Measurements from ENCODE around the gene DOK1.

The DOK1 gene

GRCh38 chr2:74588664-74589063 is 34.1 kb downstream of the DOK1 start:
- H2AFZ ChIP-seq (ENCODE audit: low read depth, low read length) = no peak overlapping the region
- no peaks in the 10 kb centered on the region for H3K36me3 ChIP-seq (ENCODE audit: insufficient read depth, low read length)
- TF ChIP-seq EZH2 (IDR thresholded peaks at IDR 0.05; ENCODE audit: borderline replicate concordance, low read depth, low read length, severe bottlenecking) = no peak
- TF ChIP-seq, protein P1, sequence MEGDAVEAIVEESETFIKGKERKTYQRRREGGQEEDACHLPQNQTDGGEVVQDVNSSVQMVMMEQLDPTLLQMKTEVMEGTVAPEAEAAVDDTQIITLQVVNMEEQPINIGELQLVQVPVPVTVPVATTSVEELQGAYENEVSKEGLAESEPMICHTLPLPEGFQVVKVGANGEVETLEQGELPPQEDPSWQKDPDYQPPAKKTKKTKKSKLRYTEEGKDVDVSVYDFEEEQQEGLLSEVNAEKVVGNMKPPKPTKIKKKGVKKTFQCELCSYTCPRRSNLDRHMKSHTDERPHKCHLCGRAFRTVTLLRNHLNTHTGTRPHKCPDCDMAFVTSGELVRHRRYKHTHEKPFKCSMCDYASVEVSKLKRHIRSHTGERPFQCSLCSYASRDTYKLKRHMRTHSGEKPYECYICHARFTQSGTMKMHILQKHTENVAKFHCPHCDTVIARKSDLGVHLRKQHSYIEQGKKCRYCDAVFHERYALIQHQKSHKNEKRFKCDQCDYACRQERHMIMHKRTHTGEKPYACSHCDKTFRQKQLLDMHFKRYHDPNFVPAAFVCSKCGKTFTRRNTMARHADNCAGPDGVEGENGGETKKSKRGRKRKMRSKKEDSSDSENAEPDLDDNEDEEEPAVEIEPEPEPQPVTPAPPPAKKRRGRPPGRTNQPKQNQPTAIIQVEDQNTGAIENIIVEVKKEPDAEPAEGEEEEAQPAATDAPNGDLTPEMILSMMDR (IDR thresholded peaks at IDR 0.05; ENCODE audit: borderline replicate concordance, extremely low read depth, low read length, poor library complexity, severe bottlenecking) = no peak
- peaks cover 7% of the 10 kb centered on the region; the same call in 1 of the 2 replicates for H3K4me1 ChIP-seq (ENCODE audit: insufficient read depth, low read length)
- H3K27ac ChIP-seq (ENCODE audit: low read length) = no peak overlapping the region
- no peak overlapping the region for H3K9ac ChIP-seq (ENCODE audit: low read depth, low read length)
- no peak for ATAC-seq (ENCODE audit: insufficient read depth, low read depth)
- H4K20me1 ChIP-seq (ENCODE audit: insufficient read depth, low read length) = no peaks in the 10 kb centered on the region
- no peaks in the 10 kb centered on the region for H3K9me3 ChIP-seq (ENCODE audit: insufficient read depth, low read length, severe bottlenecking)
- no peaks in the 10 kb centered on the region for H3K79me2 ChIP-seq (ENCODE audit: insufficient read depth, low read length)
- no peak overlapping the region for H3K4me2 ChIP-seq (ENCODE audit: insufficient read depth, low read length)
- H3K27me3 ChIP-seq (ENCODE audit: insufficient read depth, low read length, poor library complexity) = peaks cover 9% of the 10 kb centered on the region
- no peak overlapping the region for H3K4me3 ChIP-seq (ENCODE audit: low read depth in 1 of 2, low read length in 2 of 2)
- DNase-seq = no peak

- no peak overlapping the region for H3K9ac ChIP-seq (ENCODE audit: low read depth, low read length)
- no peak overlapping the region for H3K4me3 ChIP-seq (ENCODE audit: low read depth in 1 of 2, low read length in 2 of 2)
- no peaks in the 10 kb centered on the region for H3K36me3 ChIP-seq (ENCODE audit: insufficient read depth, low read length)
- TF ChIP-seq EZH2 (IDR thresholded peaks at IDR 0.05; ENCODE audit: borderline replicate concordance, low read depth, low read length, severe bottlenecking) = no peak
- TF ChIP-seq, protein P1 (IDR thresholded peaks at IDR 0.05; ENCODE audit: borderline replicate concordance, extremely low read depth, low read length, poor library complexity, severe bottlenecking) = no peak
- peaks cover 13% of the 10 kb centered on the region for H3K27me3 ChIP-seq (ENCODE audit: insufficient read depth, low read length, poor library complexity)
- no peaks in the 10 kb centered on the region for H3K4me1 ChIP-seq (ENCODE audit: insufficient read depth, low read length)
- ATAC-seq (ENCODE audit: insufficient read depth, low read depth) (no peak), DNase-seq (no peak)
- no peak overlapping the region for H2AFZ ChIP-seq (ENCODE audit: low read depth, low read length)
- no peak overlapping the region for H3K4me2 ChIP-seq (ENCODE audit: insufficient read depth, low read length)
- H3K9me3 ChIP-seq (ENCODE audit: insufficient read depth, low read length, severe bottlenecking) = no peaks in the 10 kb centered on the region
- no peaks in the 10 kb centered on the region for H3K79me2 ChIP-seq (ENCODE audit: insufficient read depth, low read length)
- H4K20me1 ChIP-seq (ENCODE audit: insufficient read depth, low read length) = no peaks in the 10 kb centered on the region
- no peak overlapping the region for H3K27ac ChIP-seq (ENCODE audit: low read length)
Observed at GRCh38 chr2:74593826-74594772, 39.6 kb downstream of the DOK1 start.

DNA sequence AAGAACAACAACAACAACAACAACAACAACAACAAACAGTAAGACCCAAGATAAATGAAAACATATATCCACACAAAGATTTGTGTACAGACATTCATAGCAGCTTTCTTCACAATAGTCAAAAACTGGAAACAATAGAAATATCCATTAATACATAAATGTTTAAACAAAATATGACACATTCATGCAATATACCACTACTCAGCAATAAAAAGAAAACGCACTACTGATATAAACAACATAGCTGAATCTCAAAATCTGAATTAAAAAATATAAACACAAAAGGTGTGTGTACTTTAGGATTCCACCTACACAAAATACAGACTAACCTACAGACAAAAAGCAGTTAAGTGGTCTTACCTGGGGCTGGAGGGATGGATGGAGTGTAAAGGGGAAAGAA is 42.1 kb downstream of the DOK1 start:
- Histone ChIP-seq H3K4me2 (ENCODE audit: insufficient read depth, low read length) (no peak overlapping the region), H3K9ac (ENCODE audit: low read depth, low read length) (no peak overlapping the region), H3K4me3 (ENCODE audit: low read depth in 1 of 2, low read length in 2 of 2) (no peak overlapping the region), H4K20me1 (ENCODE audit: insufficient read depth, low read length) (no peaks in the 10 kb centered on the region), H3K27ac (ENCODE audit: low read length) (no peak overlapping the region), H3K4me1 (ENCODE audit: insufficient read depth, low read length) (no peaks in the 10 kb centered on the region), H3K27me3 (ENCODE audit: insufficient read depth, low read length, poor library complexity) (peaks cover 5% of the 10 kb centered on the region), H3K36me3 (ENCODE audit: insufficient read depth, low read length) (no peaks in the 10 kb centered on the region), H3K9me3 (ENCODE audit: insufficient read depth, low read length, severe bottlenecking) (no peaks in the 10 kb centered on the region), H3K79me2 (ENCODE audit: insufficient read depth, low read length) (no peaks in the 10 kb centered on the region), H2AFZ (ENCODE audit: low read depth, low read length) (no peak overlapping the region)
- DNase-seq (no peak), ATAC-seq (ENCODE audit: insufficient read depth, low read depth) (no peak)
- TF ChIP-seq, protein P1 (IDR thresholded peaks at IDR 0.05; ENCODE audit: borderline replicate concordance, extremely low read depth, low read length, poor library complexity, severe bottlenecking) = no peak
- TF ChIP-seq EZH2 (IDR thresholded peaks at IDR 0.05; ENCODE audit: borderline replicate concordance, low read depth, low read length, severe bottlenecking) = no peak

Data from DND-41 (cell line).